GM12872 (cell line): ENCODE results near the gene TTC28.

Source experiments
- TF ChIP-seq, protein P1 (sequence below): IDR thresholded peaks from 3 replicates; pipeline ENCODE4 v1.5.1; 2011; ENCODE audit warnings: low read depth, mild to moderate bottlenecking, low read length, moderate library complexity; ENCODE audit not compliant: insufficient read depth

Gene TTC28

DNA sequence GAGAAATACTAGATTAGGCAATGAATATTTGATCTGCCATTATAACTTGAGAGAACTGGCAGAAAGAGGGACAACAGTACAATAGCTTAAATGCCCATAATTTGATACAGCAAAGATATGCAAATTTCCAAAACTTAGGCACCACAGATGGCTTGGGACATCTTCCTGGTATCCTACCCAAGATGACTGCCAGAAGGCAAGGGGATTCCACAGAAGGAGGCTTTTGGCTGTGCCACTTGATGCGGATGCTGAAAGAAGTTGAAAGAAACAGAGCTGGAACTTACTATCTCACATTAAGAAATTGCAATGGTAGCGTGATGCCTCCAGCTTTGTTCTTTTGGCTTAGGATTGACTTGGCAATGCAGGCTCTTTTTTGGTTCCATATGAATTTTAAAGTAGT lies 216.7 kb downstream of the TTC28 start:
- TF ChIP-seq, protein P1, sequence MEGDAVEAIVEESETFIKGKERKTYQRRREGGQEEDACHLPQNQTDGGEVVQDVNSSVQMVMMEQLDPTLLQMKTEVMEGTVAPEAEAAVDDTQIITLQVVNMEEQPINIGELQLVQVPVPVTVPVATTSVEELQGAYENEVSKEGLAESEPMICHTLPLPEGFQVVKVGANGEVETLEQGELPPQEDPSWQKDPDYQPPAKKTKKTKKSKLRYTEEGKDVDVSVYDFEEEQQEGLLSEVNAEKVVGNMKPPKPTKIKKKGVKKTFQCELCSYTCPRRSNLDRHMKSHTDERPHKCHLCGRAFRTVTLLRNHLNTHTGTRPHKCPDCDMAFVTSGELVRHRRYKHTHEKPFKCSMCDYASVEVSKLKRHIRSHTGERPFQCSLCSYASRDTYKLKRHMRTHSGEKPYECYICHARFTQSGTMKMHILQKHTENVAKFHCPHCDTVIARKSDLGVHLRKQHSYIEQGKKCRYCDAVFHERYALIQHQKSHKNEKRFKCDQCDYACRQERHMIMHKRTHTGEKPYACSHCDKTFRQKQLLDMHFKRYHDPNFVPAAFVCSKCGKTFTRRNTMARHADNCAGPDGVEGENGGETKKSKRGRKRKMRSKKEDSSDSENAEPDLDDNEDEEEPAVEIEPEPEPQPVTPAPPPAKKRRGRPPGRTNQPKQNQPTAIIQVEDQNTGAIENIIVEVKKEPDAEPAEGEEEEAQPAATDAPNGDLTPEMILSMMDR, result no peak

DNA sequence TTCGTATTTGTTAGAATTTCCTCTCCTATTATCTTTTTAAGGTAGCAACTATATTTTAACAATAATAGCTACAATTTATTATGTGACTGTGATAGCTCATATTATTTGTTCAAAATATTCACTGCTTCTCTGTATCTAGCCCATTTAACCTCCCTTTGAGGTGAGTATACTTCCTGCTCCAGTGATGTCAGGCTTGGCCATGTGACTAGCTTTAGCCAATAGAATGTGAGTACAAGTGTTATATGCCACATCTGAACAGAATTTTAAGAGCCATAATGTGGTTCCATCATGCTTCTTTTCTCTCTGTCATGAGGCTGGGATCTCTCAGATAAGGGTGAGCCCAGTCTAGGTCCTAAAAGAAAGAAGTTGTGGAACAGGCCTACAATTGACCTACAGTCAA lies 217.6 kb downstream of the TTC28 start:
- TF ChIP-seq, protein P1, result no peak

DNA sequence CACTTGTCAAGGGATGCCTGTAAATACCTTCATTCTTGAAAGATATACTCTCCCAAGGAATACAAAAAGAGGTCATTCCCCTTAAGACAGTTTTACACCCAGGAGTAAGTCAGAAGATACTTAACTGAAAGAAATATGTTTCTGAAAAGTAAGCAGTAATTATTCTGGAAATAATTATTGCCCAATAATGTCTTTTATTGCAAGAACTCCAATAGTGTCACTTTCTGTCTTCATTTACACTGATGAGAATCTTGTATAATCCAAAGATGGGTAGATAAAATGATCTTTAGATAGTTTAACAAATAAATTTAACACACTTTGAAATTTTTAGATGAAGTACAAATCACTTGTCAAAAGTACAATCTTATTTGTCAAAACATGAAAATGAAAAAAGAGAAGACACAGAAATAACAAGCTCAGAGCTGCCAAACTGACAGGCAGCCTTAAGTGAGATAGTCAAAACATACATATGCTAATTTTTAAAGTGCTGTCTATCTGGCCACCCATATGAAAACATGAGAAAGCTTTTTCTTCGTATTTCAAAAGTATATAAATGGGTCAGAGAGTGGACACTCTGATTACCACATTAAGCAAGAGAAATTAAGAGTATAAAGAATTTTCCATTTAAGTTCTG lies 225.1 kb downstream of the TTC28 start:
- TF ChIP-seq, protein P1, result no peak

DNA sequence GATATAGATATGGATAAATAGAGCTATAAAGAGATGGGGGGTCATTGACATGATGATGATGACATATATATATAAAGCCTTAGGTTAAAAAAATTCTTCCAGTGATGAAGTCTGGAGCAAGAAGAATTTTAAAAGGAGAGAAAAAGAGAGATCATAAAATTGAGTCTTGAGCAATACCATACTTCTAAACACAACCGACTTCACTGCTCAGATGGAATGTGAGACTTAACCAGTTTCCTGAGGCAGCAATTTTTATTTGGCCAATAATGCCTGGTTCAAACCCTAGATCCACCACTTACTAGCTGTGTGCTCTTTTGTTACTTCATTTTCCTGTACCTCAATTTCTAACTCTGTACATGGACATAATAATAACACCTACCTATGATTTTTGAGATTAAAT lies 229.5 kb downstream of the TTC28 start:
- TF ChIP-seq, protein P1, result no peak

DNA sequence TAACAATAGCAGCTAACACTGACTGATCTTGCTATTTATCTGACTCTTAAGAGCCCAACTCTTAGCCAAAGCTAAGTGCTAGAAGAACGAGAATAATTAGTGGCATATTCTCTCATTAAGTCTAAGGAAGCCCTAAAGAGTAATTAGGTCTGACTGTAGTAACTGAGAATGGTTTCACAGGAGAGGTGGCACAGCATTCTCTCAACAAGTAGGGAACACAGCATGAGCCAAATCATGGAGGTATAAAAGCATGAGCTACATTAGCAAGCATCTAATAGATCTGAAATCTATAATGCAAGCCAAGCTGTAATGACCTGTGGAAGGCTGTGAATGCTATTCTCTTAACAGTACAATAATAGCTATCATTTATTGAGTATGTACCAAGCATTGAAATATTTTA lies 230.6 kb downstream of the TTC28 start:
- TF ChIP-seq, protein P1, result no peak

DNA sequence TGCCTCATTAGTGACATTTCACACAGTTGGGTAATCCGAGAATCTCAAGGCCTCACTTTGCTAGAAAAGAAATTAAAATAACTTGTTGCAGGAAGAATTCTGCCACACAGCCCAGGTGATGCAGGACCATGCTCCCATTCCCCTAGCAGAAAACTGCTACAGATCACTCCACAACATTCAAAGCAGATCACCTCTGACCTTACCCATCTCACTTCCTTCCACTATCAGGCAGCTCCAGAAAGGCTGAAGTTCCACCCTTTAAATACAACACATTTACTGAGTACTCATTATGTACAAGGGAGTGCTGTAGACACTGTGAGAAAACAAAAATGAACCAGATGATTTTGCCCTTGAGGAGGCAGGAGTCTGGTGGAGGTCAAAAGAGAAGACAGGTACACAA lies 231.0 kb downstream of the TTC28 start:
- TF ChIP-seq, protein P1, result no peak

DNA sequence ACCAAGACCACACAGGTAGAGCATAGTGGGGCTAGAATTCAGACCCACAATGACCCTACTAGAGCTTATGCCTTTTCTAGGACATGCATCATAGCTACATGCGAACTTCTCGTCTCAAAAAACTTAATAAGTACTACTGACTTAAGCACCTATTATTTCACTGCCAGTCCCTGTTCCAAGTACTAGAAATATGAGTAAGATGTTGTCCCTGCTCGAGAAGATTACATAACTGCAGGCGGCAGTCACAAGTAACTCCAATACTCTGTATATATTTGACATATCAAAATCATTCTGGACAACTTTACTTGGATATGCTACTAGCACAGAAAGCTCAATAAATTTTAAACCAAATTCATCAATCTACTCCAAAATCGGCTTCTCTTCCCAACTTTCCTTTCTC lies 235.0 kb downstream of the TTC28 start:
- TF ChIP-seq, protein P1, result no peak
